Ramos (cell line): ENCODE data around the gene TAGLN2.

Experiments used
- in situ Hi-C: fragments of 300-500 bp; cut with MboI; formaldehyde crosslinking; loops from one replicate; pipeline ENCODE4 v1.14.3; 2022; ENCODE audit warnings: low sequenced_read_pairs; ENCODE audit not compliant: unreplicated experiment

Gene TAGLN2

GRCh38 chr1:159883134-159883533 is 42.2 kb downstream of the TAGLN2 start:
- in situ Hi-C loops = no loop called here

- in situ Hi-C loops = no loop called here
Measured at GRCh38 chr1:159882527-159882862, 42.8 kb downstream of the TAGLN2 start.

GRCh38 chr1:159881622-159882526 is 43.4 kb downstream of the TAGLN2 start:
- in situ Hi-C loops = no loop called here

- in situ Hi-C loops = no loop called here
Measured at GRCh38 chr1:159880430-159880829, 44.9 kb downstream of the TAGLN2 start.

GRCh38 chr1:159879977-159880376 is 45.3 kb downstream of the TAGLN2 start:
- in situ Hi-C loops = no loop called here

- in situ Hi-C loops = no loop called here
Measured at GRCh38 chr1:159879136-159879535, 46.2 kb downstream of the TAGLN2 start.

- in situ Hi-C loops = no loop called here
Measured at GRCh38 chr1:159877695-159878444, 47.4 kb downstream of the TAGLN2 start.

GRCh38 chr1:159873530-159874143 is 51.7 kb downstream of the TAGLN2 start:
- in situ Hi-C loops = no loop called here

GRCh38 chr1:159872891-159873290 is 52.4 kb downstream of the TAGLN2 start:
- in situ Hi-C loops = no loop called here

- in situ Hi-C loops = no loop called here
Measured at GRCh38 chr1:159870704-159871103, 54.6 kb downstream of the TAGLN2 start.

GRCh38 chr1:159869607-159870006 is 55.7 kb downstream of the TAGLN2 start:
- in situ Hi-C loops = no loop called here

GRCh38 chr1:159869173-159869572 is 56.1 kb downstream of the TAGLN2 start:
- in situ Hi-C loops = no loop called here

- in situ Hi-C loops = no loop called here
Measured at GRCh38 chr1:159868766-159869165, 56.5 kb downstream of the TAGLN2 start.
